ENCODE data around the gene ALDH9A1.

DNA sequence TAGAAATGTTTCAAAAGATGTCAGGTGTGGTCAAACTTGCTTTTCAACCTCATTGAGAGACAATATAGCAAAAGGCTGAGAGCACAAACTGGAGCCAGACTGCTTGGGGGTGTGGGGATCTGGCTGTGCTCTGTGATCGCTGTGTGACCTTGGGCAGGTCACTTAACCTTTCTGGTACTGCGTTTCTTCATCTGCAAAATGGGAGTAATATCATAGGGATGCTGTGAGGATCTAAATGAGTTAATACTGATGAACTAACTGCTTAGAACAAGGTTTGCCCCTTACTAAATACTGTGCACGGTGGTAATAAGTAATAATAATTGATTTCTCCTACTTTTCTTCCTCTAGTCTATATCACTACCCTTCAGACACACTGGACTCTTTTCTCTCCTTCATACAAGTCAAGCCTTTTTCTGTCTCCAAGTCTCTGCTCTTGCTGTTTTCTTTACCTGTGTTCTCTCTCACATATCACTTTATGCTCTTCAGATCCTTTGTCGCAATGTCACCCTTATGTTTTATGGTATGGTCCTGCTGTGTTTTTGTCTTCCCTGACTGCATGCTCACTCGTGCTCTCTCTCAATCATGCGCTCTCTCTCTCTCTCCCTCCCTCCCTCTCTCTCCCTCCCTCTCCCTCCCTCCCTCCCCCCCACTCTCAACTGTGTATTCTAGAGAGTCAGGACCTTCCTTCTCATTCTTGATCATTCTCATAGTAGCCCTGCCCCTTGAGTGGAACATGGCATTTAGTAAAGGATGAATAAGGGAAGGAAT lies 64.0 kb downstream of the ALDH9A1 start:
- TF ChIP-seq POU6F1 (CRISPR knock-in tag; IDR thresholded peaks at IDR 0.05; ENCODE audit: borderline replicate concordance, low read depth) (no peak), ZFP30 (CRISPR knock-in tag; IDR thresholded peaks at IDR 0.05) (no peak), CSDC2 (CRISPR knock-in tag; IDR thresholded peaks at IDR 0.05) (no peak), ARNTL (CRISPR knock-in tag; IDR thresholded peaks at IDR 0.05; ENCODE audit: borderline replicate concordance, low read depth) (no peak), TSHZ2 (CRISPR knock-in tag; IDR thresholded peaks at IDR 0.05) (no peak), RARB (CRISPR knock-in tag; IDR thresholded peaks at IDR 0.05) (no peak), CREB5 (CRISPR knock-in tag; IDR thresholded peaks at IDR 0.05; ENCODE audit: low read depth) (no peak)
